Measurements from ENCODE around the gene IGFBP1. TPM values are rescaled to one million over a fixed set of nuclear protein-coding genes. Genes with fewer than 3 reads are reported as not detected.

Gene IGFBP1
- polyA plus RNA-seq, 1 of the 3 experiments (the other 2 are of a cell fraction), result not detected

GRCh38 chr7:45884136-45884535, 4.2 kb upstream of the IGFBP1 start (continued):
- TF ChIP-seq POLR2AphosphoS5 (IDR thresholded peaks at IDR 0.05; ENCODE audit: low read depth, low read length), result no peak
- no peak for TF ChIP-seq YY1 (IDR thresholded peaks at IDR 0.05; ENCODE audit: low read depth)
- TF ChIP-seq IRF3 (IDR thresholded peaks at IDR 0.05; ENCODE audit: low read depth, low read length), result no peak
- no peak for TF ChIP-seq MEF2A (IDR thresholded peaks at IDR 0.05; ENCODE audit: borderline replicate concordance, low read depth)
- no peak for TF ChIP-seq ELF1 (IDR thresholded peaks at IDR 0.05)
- TF ChIP-seq RFX5 (IDR thresholded peaks at IDR 0.05; ENCODE audit: low read length), result no peak
- no peak for TF ChIP-seq FOXM1 (IDR thresholded peaks at IDR 0.05; ENCODE audit: low read depth)
- TF ChIP-seq ZBTB33 (IDR thresholded peaks at IDR 0.05; ENCODE audit: borderline replicate concordance, low read depth), result no peak

GRCh38 chr7:45885264-45885882, 2.9 kb upstream of the IGFBP1 start:
- H3K4me1 ChIP-seq (ENCODE audit: control insufficient read depth in 1 of 2, insufficient read depth in 2 of 2, low read depth in 1 of 2, low read length in 1 of 2), result peaks cover 0 to 8% of the 10 kb centered on the region in 2 experiments; a peak in 1 of 4 replicates
- no peak for TF ChIP-seq ZBTB33 (IDR thresholded peaks at IDR 0.05; ENCODE audit: borderline replicate concordance, low read depth)
- TF ChIP-seq TAF1 (IDR thresholded peaks at IDR 0.05; ENCODE audit: borderline replicate concordance, low read depth, low read length), result no peak
- H3K79me2 ChIP-seq (ENCODE audit: insufficient read depth), result no peaks in the 10 kb centered on the region
- H3K4me3 ChIP-seq (ENCODE audit: low read depth in 2 of 2, low read length in 1 of 2), result no peak overlapping the region
- ChIA-PET POLR2A (no interaction called here), CTCF (interaction anchor here (0.5 to 2.4 kb wide), 5 partner anchors 16 to 1294 kb away, joined by 3 to 6 read pairs (median 4); no protein-coding TSS in a partner anchor)
- H2AFZ ChIP-seq (ENCODE audit: low read depth), result no peak overlapping the region
- H3K9me3 ChIP-seq, result no peaks in the 10 kb centered on the region
- no peaks in the 10 kb centered on the region for H4K20me1 ChIP-seq (ENCODE audit: insufficient read depth)
- H3K36me3 ChIP-seq (replicated peaks in 1 of 2; ENCODE audit: control insufficient read depth in 1 of 2, insufficient read depth in 2 of 2, low read length in 1 of 2), result no peaks in the 10 kb centered on the region
- H3F3A ChIP-seq (replicated peaks; ENCODE audit: insufficient read depth), result no peaks in the 10 kb centered on the region
- peaks cover 7% of the 10 kb centered on the region; the same call in 1 of the 2 replicates for H3K27me3 ChIP-seq (ENCODE audit: insufficient read depth)
- no peak overlapping the region for H3K27ac ChIP-seq (ENCODE audit: low read depth in 2 of 2, low read length in 1 of 2)
- 60% methylated on average over 5 of the region's 7 CpGs for WGBS (ENCODE audit: low lambda C conversion rate)
- H3K9ac ChIP-seq, result no peak overlapping the region
- H3K4me2 ChIP-seq, result no peak overlapping the region
- no peaks in the 10 kb centered on the region for H3K9me2 ChIP-seq
- no peak for DNase-seq
